ENCODE measurements around the gene AQP12A.

Gene AQP12A

DNA sequence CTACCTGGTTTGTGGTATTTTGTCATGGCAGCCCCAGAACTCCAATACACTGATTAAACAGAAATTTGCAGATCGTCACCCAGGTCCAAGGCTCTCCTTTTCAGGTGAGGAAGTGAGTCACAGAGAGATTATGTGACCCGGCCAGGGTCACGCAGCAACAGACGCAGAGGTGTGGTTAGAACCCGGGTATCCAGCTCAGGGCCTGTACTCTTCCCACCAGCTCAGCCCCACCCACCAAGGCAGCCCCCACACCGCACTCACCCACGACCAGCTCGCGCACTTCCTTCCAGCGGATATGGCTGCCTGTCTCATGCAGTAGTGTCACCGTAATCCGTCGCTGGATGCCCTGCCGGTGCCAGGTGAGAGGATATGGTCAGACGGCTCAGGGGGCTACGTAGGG, 48.1 kb downstream of the AQP12A start:
- no peak for DNase-seq (ENCODE audit: low read depth in 2 of 2)

DNA sequence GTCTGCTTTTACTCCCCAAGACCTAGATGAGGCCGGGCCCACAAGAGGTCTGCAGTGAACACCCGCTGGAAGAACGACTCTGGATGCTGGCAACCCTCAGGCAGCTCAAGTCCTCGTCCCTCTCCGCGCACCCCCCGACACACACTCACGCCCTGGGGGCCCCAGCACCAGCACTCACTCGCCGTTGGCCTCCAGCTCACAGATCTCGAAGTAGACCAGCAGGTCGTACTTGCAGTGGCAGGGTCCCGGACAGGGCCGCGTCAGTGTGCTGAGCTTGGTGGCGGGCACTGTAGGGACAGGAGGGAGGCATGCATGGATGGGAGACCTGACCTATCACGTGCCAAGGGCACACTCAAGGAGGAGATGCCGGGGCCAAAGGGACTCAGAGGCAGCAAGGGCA, 49.4 kb downstream of the AQP12A start:
- no peak for DNase-seq (ENCODE audit: low read depth in 2 of 2)

DNA sequence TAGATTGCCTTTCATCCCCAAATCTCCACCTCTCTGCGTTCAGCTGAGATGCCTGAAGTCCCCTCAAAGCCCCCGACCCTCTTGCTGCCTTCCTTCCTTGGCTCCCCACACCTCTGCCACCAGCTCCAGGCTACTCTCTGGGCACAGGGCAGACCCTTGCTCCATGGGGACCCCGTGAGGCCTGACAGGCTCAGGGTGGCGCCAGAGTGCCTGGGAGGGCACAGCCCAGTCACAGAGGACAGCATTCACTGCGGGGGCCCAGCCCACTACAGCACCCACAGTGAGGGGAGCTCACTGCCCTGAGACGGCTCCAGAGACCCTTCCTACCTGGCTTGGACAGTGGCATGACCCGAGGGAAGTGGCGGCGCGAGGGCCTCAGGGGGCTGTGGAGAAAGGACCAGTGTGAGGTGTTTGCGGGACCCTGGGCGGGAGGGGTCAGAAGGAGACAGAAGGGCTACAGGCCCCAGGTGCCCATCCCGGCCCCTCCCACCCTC, 51.0 kb downstream of the AQP12A start:
- DNase-seq (ENCODE audit: low read depth in 2 of 2), result no peak

DNA sequence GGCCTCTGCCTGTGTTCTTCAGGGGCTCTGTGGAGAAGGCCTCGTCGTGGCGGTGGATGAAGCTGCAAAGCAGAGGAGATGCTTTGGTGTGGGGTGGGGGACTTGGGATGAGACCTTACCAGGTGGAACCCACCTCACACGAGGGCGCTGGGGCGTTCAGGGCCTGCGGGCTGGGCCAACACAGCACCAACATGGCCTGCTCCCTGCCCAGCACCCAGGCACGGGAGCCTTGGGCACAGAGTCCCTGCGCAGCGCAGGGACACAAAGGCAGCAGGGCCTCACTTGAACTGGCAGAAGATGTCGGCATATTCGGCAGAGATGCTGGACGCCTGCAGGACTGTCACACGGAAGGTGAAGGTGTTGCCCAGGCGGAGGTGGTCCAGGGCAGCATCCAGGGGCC, 53.8 kb downstream of the AQP12A start:
- no peak for DNase-seq (ENCODE audit: low read depth in 2 of 2)

DNA sequence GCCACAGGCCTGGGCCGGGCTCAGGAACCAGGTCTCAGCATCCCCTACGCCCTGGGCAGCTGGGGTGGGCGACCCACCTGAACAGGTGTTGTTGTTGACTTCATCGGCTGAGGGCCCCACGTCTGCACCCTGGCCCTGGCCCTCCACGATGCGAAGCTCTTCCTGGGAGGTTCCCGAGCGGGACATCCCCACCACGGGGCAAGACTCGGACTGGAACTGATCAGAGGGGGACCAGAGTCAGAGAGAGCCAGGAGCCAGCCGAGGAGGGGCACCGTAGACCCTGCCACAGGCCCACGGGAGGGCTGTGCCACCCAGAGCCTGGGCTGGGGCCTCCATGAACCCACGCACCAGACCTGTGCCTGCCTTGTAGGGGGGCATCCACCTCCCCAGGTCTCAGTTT, 54.3 kb downstream of the AQP12A start:
- DNase-seq (ENCODE audit: low read depth in 2 of 2), result no peak

DNA sequence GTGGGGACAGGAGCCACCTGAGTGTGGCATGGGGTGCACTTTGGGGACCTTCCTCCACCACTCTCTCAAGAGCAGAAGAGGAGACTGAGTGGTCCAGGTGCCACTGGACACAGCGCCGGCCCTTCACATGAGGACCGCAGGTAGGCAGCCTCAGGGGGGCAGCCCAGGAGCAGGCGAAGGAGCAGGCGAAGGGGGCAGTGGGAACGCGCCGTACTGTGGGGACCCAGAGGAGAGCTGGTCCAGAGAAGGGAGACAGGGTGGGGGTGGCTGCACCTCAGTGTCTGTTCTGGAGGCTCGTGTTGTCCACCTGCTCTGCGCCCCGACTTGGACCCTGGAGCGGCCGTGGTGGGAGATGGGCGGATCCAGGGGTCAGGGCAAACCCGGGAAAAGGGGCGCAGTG, 55.0 kb downstream of the AQP12A start:
- DNase-seq (ENCODE audit: low read depth in 2 of 2), result no peak

DNA sequence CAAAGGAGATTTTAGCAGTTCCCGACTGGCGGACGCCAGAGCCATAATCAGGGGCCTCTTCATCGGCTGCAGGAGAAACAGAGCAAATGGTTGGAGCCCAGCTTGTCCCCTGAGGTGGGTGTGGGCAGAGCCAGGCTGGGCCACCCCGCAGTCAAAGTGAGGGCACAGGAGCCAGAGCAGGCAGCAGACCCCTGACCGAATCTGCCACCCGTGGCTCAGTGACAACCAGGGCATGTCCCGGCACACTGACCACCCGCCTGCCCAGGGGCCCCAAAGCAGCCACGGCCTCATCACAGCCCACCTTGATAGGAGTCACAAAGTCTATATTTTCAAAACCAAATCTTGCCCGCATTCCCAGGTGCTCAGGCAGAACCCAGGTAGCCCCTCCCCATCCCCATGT, 55.6 kb downstream of the AQP12A start:
- DNase-seq (ENCODE audit: low read depth in 2 of 2), result no peak

All from fibroblast of skin of left biceps (primary cell).